Smooth muscle cell (in vitro differentiated cells): ENCODE data around the gene LYVE1. TPM values are rescaled to one million over a fixed set of nuclear protein-coding genes. Genes with fewer than 3 reads are reported as not detected.

Source experiments
- DNase-seq: peaks from one replicate; lab custom pipeline; 2025; ENCODE audit not compliant: unreplicated experiment; lab: John Stamatoyannopoulos, UW
- H2AFZ ChIP-seq: fragments of 200-600 bp; sonication (generic); 2 replicates; pipeline ENCODE4 v1.6.0; 2016; ENCODE audit warnings: antibody characterized with exemption, low read depth, mild to moderate bottlenecking
- H3F3A ChIP-seq: fragments of 200-600 bp; sonication (generic); 2 replicates; pipeline ENCODE4 v1.6.0; 2017; ENCODE audit warnings: antibody characterized with exemption, low read depth
- H3K27ac ChIP-seq: fragments of 200-600 bp; sonication (generic); 2 replicates; pipeline ENCODE4 v1.5.1; 2016; ENCODE audit warnings: low read depth, mild to moderate bottlenecking
- H3K27me3 ChIP-seq: fragments of 200-600 bp; sonication (generic); 2 replicates; pipeline ENCODE4 v1.6.1; 2016; ENCODE audit warnings: low read depth, mild to moderate bottlenecking
- H3K36me3 ChIP-seq: fragments of 200-600 bp; sonication (generic); 2 replicates; pipeline ENCODE4 v1.5.1; 2016; ENCODE audit warnings: low read depth
- H3K4me1 ChIP-seq: fragments of 200-600 bp; sonication (generic); 2 replicates; pipeline ENCODE4 v1.5.1; 2016; ENCODE audit warnings: low read depth
- H3K4me2 ChIP-seq: fragments of 200-600 bp; sonication (generic); 2 replicates; pipeline ENCODE4 v1.6.0; 2016; ENCODE audit warnings: mild to moderate bottlenecking
- H3K4me3 ChIP-seq: fragments of 200-600 bp; sonication (generic); 2 replicates; pipeline ENCODE4 v1.5.1; 2016; ENCODE audit warnings: mild to moderate bottlenecking
- H3K79me2 ChIP-seq: fragments of 200-600 bp; sonication (generic); 2 replicates; pipeline ENCODE4 v1.6.0; 2016; ENCODE audit warnings: low read depth, mild to moderate bottlenecking
- H3K9ac ChIP-seq: fragments of 200-600 bp; sonication (generic); 2 replicates; pipeline ENCODE4 v1.6.0; 2016; ENCODE audit warnings: low read depth
- H3K9me3 ChIP-seq: fragments of 200-600 bp; sonication (generic); replicated peaks from 2 replicates; pipeline ENCODE4 v1.5.1; 2016; ENCODE audit warnings: low read depth
- H4K20me1 ChIP-seq: fragments of 200-600 bp; sonication (generic); 2 replicates; pipeline ENCODE4 v1.6.0; 2016; ENCODE audit warnings: low read depth
- WGBS: methylation state at CpG from one replicate; pipeline ENCODE4 v1.1.7; 2016; ENCODE audit warnings: low lambda C conversion rate; 5-methylcytosine and 5-hydroxymethylcytosine counted together
- polyA plus RNA-seq: library from polyadenylated mRNA; unstranded; fragments of >200 nt; fragmentation: Nextera tagmentation; extraction: Ambion mirVana; gene quantifications from 2 replicates; pipeline ENCODE4 v1.2.1, GENCODE V29; 2016
- total RNA-seq: library from RNA; depleted of rRNA; stranded (reverse); fragments of >200 nt; gene quantifications from 2 replicates; pipeline ENCODE4 v1.2.3, GENCODE V29; 2014
- TF ChIP-seq, protein P1 (sequence below): fragments of 200-600 bp; sonication (generic); IDR thresholded peaks from 2 replicates; pipeline ENCODE4 v1.5.1; 2017; ENCODE audit warnings: borderline replicate concordance, mild to moderate bottlenecking, antibody characterized with exemption; ENCODE audit not compliant: insufficient read depth, poor library complexity, severe bottlenecking

The LYVE1 gene
- total and polyA plus RNA-seq, 2 experiments from 2014 or later = not detected

DNA sequence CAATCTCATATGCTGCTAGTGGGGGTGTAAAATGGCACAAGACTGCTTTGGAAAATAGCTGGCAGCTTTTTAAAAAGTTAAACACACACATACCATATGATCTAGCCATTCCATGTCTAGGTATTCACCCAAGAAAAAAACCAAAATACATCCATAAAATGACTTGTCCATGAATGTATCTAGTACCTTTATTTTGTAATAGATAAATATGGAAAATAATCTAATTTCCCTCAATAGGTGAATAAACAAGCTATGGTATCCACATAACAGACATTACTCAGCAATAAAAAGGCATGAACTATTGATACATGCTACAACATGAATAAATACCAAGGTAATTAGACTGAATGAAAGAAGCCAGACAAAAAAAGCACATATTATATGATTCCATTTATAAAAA is 50.3 kb downstream of the LYVE1 start:
- Histone ChIP-seq H3K27me3 (no peaks in the 10 kb centered on the region), H4K20me1 (no peaks in the 10 kb centered on the region), H3K36me3 (peaks cover 5% of the 10 kb centered on the region), H3K9me3 (no peaks in the 10 kb centered on the region), H3K9ac (no peak overlapping the region), H3K79me2 (no peaks in the 10 kb centered on the region), H3F3A (no peaks in the 10 kb centered on the region), H3K4me3 (no peak overlapping the region), H3K4me2 (no peak overlapping the region), H3K27ac (no peak overlapping the region), H2AFZ (no peak overlapping the region), H3K4me1 (no peaks in the 10 kb centered on the region)
- DNase-seq = no peak
- TF ChIP-seq, protein P1, sequence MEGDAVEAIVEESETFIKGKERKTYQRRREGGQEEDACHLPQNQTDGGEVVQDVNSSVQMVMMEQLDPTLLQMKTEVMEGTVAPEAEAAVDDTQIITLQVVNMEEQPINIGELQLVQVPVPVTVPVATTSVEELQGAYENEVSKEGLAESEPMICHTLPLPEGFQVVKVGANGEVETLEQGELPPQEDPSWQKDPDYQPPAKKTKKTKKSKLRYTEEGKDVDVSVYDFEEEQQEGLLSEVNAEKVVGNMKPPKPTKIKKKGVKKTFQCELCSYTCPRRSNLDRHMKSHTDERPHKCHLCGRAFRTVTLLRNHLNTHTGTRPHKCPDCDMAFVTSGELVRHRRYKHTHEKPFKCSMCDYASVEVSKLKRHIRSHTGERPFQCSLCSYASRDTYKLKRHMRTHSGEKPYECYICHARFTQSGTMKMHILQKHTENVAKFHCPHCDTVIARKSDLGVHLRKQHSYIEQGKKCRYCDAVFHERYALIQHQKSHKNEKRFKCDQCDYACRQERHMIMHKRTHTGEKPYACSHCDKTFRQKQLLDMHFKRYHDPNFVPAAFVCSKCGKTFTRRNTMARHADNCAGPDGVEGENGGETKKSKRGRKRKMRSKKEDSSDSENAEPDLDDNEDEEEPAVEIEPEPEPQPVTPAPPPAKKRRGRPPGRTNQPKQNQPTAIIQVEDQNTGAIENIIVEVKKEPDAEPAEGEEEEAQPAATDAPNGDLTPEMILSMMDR = no peak

DNA sequence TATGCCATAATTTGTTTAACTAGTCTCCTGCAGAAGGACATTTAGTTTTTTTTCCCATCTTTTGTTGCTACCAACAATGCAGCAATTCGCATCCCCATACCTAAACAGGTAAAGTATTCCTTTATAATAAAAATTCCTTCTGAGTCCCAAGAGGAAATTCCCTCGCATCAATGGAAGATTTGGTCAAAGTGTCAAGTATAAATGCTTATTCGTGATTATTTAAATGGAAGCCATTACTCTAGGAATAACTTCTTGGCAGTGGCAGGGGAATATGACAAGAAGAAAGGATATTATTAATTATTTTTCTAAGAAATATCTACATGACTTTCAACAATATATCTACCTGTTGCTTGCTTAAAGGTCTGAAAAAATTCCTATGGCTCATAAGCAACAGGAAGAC is 53.0 kb downstream of the LYVE1 start:
- DNase-seq = no peak
- no peaks in the 10 kb centered on the region for H3K79me2 ChIP-seq
- no peak overlapping the region for H3K4me3 ChIP-seq
- WGBS = 98% methylated on average over 3 of the region's 3 CpGs
- no peaks in the 10 kb centered on the region for H4K20me1 ChIP-seq
- H3K27me3 ChIP-seq = no peaks in the 10 kb centered on the region
- TF ChIP-seq, protein P1 = no peak
- H3K4me1 ChIP-seq = peaks cover 11% of the 10 kb centered on the region
- peaks cover 5% of the 10 kb centered on the region for H3K36me3 ChIP-seq
- H3K9me3 ChIP-seq = no peaks in the 10 kb centered on the region
- H3K9ac ChIP-seq = no peak overlapping the region
- no peak overlapping the region for H2AFZ ChIP-seq
- H3F3A ChIP-seq = no peaks in the 10 kb centered on the region
- H3K27ac ChIP-seq = no peak overlapping the region
- no peak overlapping the region for H3K4me2 ChIP-seq

DNA sequence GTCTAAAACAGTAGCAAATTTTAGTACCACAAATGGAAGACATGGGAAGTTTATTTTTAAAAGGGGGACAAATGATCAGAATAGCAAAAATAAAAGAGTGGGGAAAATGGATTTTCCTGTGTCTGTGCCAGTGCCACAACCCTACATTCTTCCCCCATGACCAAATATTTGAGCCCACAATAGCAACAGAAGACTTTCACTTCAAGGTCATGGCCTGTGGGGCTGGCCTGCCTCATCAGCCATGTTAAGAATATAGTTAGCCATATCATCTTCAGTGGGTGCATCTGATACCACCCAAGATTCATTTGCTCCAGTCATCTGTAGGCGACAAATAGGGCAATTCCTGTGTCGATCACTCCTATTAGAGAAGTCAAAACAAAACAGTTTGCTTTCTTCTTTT is 53.8 kb downstream of the LYVE1 start:
- Histone ChIP-seq H3F3A (no peaks in the 10 kb centered on the region), H2AFZ (no peak overlapping the region), H3K27me3 (no peaks in the 10 kb centered on the region), H3K9ac (no peak overlapping the region), H3K4me3 (no peak overlapping the region), H3K27ac (no peak overlapping the region), H3K36me3 (peaks cover 5% of the 10 kb centered on the region), H3K4me1 (peaks cover 11% of the 10 kb centered on the region), H4K20me1 (no peaks in the 10 kb centered on the region), H3K9me3 (no peaks in the 10 kb centered on the region), H3K4me2 (no peak overlapping the region), H3K79me2 (no peaks in the 10 kb centered on the region)
- TF ChIP-seq, protein P1 = no peak
- DNase-seq = no peak
- 100% methylated on average over 2 of the region's 2 CpGs for WGBS

DNA sequence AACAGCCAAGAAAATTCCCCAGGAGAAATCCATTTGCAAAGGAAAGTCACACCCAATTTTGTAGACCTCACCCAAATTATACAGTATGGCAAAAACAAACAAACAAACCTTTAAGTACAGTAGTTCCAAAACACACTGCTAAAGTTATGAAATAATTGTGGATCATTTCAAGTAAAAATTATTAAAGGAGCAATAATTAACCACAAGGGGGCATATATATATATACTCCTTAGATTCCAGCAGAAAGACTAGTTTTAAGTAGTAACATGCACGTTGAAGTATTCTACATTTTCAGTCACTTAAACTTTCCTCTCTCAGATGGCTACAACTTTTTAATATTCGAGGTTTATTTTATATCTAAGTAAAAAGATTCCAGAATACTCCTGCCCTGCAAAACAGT is 54.3 kb downstream of the LYVE1 start:
- Histone ChIP-seq H4K20me1 (no peaks in the 10 kb centered on the region), H3F3A (no peaks in the 10 kb centered on the region), H2AFZ (no peak overlapping the region), H3K27ac (no peak overlapping the region), H3K9me3 (no peaks in the 10 kb centered on the region), H3K27me3 (no peaks in the 10 kb centered on the region), H3K79me2 (no peaks in the 10 kb centered on the region), H3K36me3 (peaks cover 5% of the 10 kb centered on the region), H3K4me2 (no peak overlapping the region), H3K4me1 (peaks cover 11% of the 10 kb centered on the region), H3K9ac (no peak overlapping the region), H3K4me3 (no peak overlapping the region)
- 85% methylated on average over 2 of the region's 2 CpGs for WGBS
- DNase-seq = no peak
- TF ChIP-seq, protein P1 = peak; percentile 37
